ENCODE data around the gene MBD3.

GRCh38 chr19:1630811-1631210, 38.1 kb upstream of the MBD3 start:
- TF ChIP-seq ZNF384 (IDR thresholded peaks at IDR 0.05), result no peak
- no peak for TF ChIP-seq FOXM1 (IDR thresholded peaks at IDR 0.05; ENCODE audit: borderline replicate concordance)
- no peak for TF ChIP-seq FOXA1 (IDR thresholded peaks at IDR 0.05)
- no peak for TF ChIP-seq LEF1 (IDR thresholded peaks at IDR 0.05; ENCODE audit: borderline replicate concordance)
- TF ChIP-seq NFRKB (IDR thresholded peaks at IDR 0.05), result no peak
- no peak for TF ChIP-seq CTBP1 (IDR thresholded peaks at IDR 0.05; ENCODE audit: borderline replicate concordance)
